BLaER1 treated with 17β-estradiol and CSF1 and Interleukin-3, amounts not matched to agents 10 nM and 100 nM (cell line): ENCODE data around the gene GLP2R.

Experiments
- H3K27ac ChIP-seq, 11 experiments: shearing (Covaris generic); formaldehyde crosslinking; 2 replicates each; pipeline ENCODE4 v1.8.1; 2022
- H3K27me3 ChIP-seq, 11 experiments: shearing (Covaris generic); formaldehyde crosslinking; 2 replicates each; pipeline ENCODE4 v1.8.1; 2022
- H3K36me3 ChIP-seq, 11 experiments: shearing (Covaris generic); formaldehyde crosslinking; 2 replicates each; pipeline ENCODE4 v1.8.1; 2022
- H3K4me1 ChIP-seq, 10 experiments: shearing (Covaris generic); formaldehyde crosslinking; 2 replicates each; pipeline ENCODE4 v1.8.1; 2022
- H3K4me2 ChIP-seq, 11 experiments: shearing (Covaris generic); formaldehyde crosslinking; 2 replicates each; pipeline ENCODE4 v1.8.1; 2022
- H3K4me3 ChIP-seq, 10 experiments: shearing (Covaris generic); formaldehyde crosslinking; 2 replicates each; pipeline ENCODE4 v1.8.1; 2022
- H3K9ac ChIP-seq, 11 experiments: shearing (Covaris generic); formaldehyde crosslinking; 2 replicates each; pipeline ENCODE4 v1.8.1; 2022
- H3K9me3 ChIP-seq, 11 experiments: shearing (Covaris generic); formaldehyde crosslinking; replicated peaks in 1 of 11; 2 replicates each; pipeline ENCODE4 v1.8.1; 2022
- H4K20me1 ChIP-seq, 11 experiments: shearing (Covaris generic); formaldehyde crosslinking; 2 replicates each; pipeline ENCODE4 v1.8.1; 2022
- Cebpa-rat ChIP-seq, 11 experiments: shearing (Covaris generic); IDR thresholded peaks; 2 replicates each; pipeline ENCODE4 v1.8.1; 2022

The GLP2R gene

DNA sequence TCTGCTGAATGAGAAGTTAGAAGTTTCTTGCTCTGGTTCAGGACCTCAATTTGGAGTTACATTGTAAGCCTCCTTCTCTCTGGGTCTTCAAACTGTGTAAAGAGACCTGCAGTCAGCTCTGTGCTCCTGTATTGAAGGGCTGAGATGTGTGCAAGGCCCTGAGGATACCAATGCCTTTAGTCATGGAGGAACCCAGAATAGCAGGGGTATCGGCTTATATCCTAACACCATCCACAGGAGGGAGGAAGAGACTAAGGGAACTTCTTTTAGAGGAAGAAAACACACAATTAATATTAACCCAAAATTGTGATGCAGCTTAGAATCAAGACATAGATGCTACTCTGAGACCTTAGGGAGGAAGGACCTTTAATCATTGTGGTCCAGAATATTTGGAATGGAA, 36.5 kb downstream of the GLP2R start:
- Histone ChIP-seq H3K4me2 (no peak overlapping the region), H3K9ac (no peak overlapping the region)
- no peak for TF ChIP-seq Cebpa-rat (IDR thresholded peaks at IDR 0.05)

DNA sequence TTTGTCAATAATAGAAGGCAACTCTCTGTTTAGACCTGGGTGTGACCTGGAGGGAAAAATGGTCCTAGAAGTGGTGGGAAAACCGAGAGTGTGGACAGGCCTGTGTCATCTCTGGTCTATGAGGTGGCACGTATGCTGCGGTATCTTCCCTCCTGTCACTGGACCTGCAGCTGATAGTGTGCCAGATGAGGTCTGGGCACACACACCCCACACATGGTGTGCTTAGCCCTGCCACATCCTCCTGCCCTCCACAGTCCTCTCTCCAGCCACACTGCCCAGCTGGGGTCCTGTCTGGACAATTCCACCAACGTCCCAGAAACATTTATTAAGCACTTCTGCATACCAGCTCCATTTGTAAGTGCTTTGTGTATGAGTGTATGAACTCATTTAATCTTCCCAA, 37.2 kb downstream of the GLP2R start:
- Histone ChIP-seq H3K9me3 (peaks cover 4 to 38% (median 16%) of the 10 kb centered on the region in 11 experiments; a peak in 16 of 22 replicates), H3K9ac (no peak overlapping the region), H3K4me2 (no peak overlapping the region), H3K27me3 (no peaks in the 10 kb centered on the region), H3K4me3 (no peak overlapping the region), H3K36me3 (no peaks in the 10 kb centered on the region), H3K27ac (no peak overlapping the region), H3K4me1 (no peaks in the 10 kb centered on the region), H4K20me1 (no peaks in the 10 kb centered on the region)
- TF ChIP-seq Cebpa-rat (IDR thresholded peaks at IDR 0.05): no peak

More for the DNA sequence above, 36.5 kb downstream of the GLP2R start:
- H3K36me3 ChIP-seq: no peaks in the 10 kb centered on the region
- H3K9me3 ChIP-seq: peaks cover 4 to 44% (median 18%) of the 10 kb centered on the region in 11 experiments; a peak in 16 of 22 replicates
- H3K27me3 ChIP-seq: no peaks in the 10 kb centered on the region
- no peaks in the 10 kb centered on the region for H4K20me1 ChIP-seq
- no peaks in the 10 kb centered on the region for H3K4me1 ChIP-seq
- no peak overlapping the region for H3K4me3 ChIP-seq
- no peak overlapping the region for H3K27ac ChIP-seq

- H3K9me3 ChIP-seq: peaks cover 0 to 23% (median 4%) of the 10 kb centered on the region in 11 experiments; a peak in 9 of 22 replicates
- no peak overlapping the region for H3K27ac ChIP-seq
Observed at GRCh38 chr17:9865586-9865985, 39.9 kb downstream of the GLP2R start.

DNA sequence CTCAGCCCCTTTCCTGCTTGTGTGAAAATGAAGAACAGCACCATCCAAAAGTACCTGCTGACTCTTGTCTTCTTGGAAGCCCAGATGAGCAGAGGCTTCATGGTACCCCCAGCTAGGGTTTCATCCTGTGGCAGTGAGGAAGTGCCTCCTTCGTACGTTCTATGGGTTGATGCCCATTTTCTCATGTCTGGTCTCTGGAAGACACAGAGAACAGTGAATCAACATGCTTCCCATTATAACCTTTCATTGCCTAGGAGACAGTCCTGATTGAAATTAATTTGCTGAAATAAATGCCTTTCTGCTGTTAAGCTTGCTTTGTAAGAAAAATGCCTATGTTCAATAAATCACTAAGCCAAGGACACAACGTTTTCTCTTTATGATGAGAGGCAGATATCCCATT, 42.8 kb downstream of the GLP2R start:
- H3K4me3 ChIP-seq: no peak overlapping the region
- no peak overlapping the region for H3K27ac ChIP-seq
- TF ChIP-seq Cebpa-rat (IDR thresholded peaks at IDR 0.05): no peak
- H3K36me3 ChIP-seq: no peaks in the 10 kb centered on the region
- no peaks in the 10 kb centered on the region for H3K4me1 ChIP-seq
- H4K20me1 ChIP-seq: no peaks in the 10 kb centered on the region
- H3K9me3 ChIP-seq: peaks cover 0 to 20% (median 0%) of the 10 kb centered on the region in 11 experiments; a peak in 6 of 22 replicates
- H3K4me2 ChIP-seq: no peak overlapping the region
- no peaks in the 10 kb centered on the region for H3K27me3 ChIP-seq
- H3K9ac ChIP-seq: no peak overlapping the region

More at GRCh38 chr17:9865586-9865985, 39.9 kb downstream of the GLP2R start:
- TF ChIP-seq Cebpa-rat (IDR thresholded peaks at IDR 0.05): peak in 2 of 11 experiments; percentile 10 to 16; a peak in 1 of 22 replicates
- Histone ChIP-seq H3K27me3 (no peaks in the 10 kb centered on the region), H3K9ac (no peak overlapping the region), H3K36me3 (no peaks in the 10 kb centered on the region), H3K4me2 (no peak overlapping the region), H4K20me1 (no peaks in the 10 kb centered on the region), H3K4me3 (no peak overlapping the region), H3K4me1 (no peaks in the 10 kb centered on the region)

GRCh38 chr17:9872852-9873251, 47.1 kb downstream of the GLP2R start:
- Histone ChIP-seq H3K9me3 (no peaks in the 10 kb centered on the region), H3K27ac (no peak overlapping the region), H3K4me3 (no peak overlapping the region), H3K27me3 (peaks cover 0 to under 1% (median 0%) of the 10 kb centered on the region in 11 experiments; a peak in 2 of 22 replicates), H3K4me2 (no peak overlapping the region), H3K9ac (no peak overlapping the region), H3K36me3 (no peaks in the 10 kb centered on the region), H4K20me1 (no peaks in the 10 kb centered on the region), H3K4me1 (peaks cover 0 to 18% (median 8%) of the 10 kb centered on the region in 10 experiments; a peak in 13 of 20 replicates)
- no peak for TF ChIP-seq Cebpa-rat (IDR thresholded peaks at IDR 0.05)

GRCh38 chr17:9874722-9875121, 49.0 kb downstream of the GLP2R start:
- no peaks in the 10 kb centered on the region for H4K20me1 ChIP-seq
- peak overlapping the region in 2 of 11 experiments; percentile 41 to 57; a peak in 5 of 22 replicates for H3K4me2 ChIP-seq
- peaks cover 1 to 36% (median 11%) of the 10 kb centered on the region in 10 experiments; a peak in 16 of 20 replicates for H3K4me1 ChIP-seq
- H3K27ac ChIP-seq: no peak overlapping the region
- no peaks in the 10 kb centered on the region for H3K9me3 ChIP-seq
- no peaks in the 10 kb centered on the region for H3K36me3 ChIP-seq
- H3K9ac ChIP-seq: no peak overlapping the region
- H3K4me3 ChIP-seq: no peak overlapping the region
- peaks cover 0 to 8% (median 0%) of the 10 kb centered on the region in 11 experiments; a peak in 3 of 22 replicates for H3K27me3 ChIP-seq
- TF ChIP-seq Cebpa-rat (IDR thresholded peaks at IDR 0.05): no peak

DNA sequence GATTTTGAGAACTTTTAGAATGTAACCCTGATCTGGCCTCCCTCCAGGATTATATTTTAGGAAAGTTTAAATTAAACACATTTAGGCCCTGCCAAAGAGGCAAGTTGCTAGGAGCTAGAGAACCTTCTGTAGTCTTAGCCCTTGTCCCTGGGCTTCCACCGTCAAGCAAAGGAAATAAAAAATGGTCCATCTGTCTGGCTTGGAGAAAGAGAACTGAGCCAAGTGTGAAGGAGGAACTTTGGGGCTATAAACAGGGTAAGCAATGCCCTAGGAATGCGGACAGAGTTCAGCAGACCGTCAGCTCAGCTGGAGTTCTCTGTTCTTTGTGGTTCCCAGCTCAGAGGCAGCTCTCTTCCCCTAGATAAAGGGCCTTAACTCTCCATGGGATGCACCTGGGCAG, 49.7 kb downstream of the GLP2R start:
- Histone ChIP-seq H3K27ac (no peak overlapping the region), H3K27me3 (peaks cover 0 to 8% (median 0%) of the 10 kb centered on the region in 11 experiments; a peak in 3 of 22 replicates)
- no peak for TF ChIP-seq Cebpa-rat (IDR thresholded peaks at IDR 0.05)

DNA sequence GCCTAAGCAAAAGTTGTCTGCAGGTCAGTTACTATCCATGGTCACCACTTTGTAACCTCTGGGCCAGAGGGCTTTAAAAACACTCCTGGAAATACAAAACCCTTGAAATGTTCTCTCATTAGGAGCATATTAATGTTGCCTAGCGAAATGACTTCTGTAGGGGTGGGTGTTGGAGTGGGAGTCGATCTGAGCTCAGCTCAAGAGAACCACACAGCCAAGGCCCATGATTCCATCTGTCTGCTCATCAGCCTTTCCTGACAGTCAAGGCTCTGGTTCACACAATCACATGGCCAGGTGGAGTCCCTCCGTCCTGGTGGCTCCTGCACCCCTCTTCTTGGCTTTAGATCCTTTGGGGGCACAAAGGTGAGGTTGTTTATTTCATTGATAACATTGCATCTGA, 52.6 kb downstream of the GLP2R start:
- peaks cover 0 to 6% (median 0%) of the 10 kb centered on the region in 11 experiments; a peak in 2 of 22 replicates for H3K36me3 ChIP-seq
- no peak for TF ChIP-seq Cebpa-rat (IDR thresholded peaks at IDR 0.05)
- H3K27ac ChIP-seq: no peak overlapping the region; a peak in 1 of 22 replicates
- no peak overlapping the region for H3K4me3 ChIP-seq
- peak overlapping the region in 4 of 11 experiments; percentile 80 to 88 (median 84); a peak in 8 of 22 replicates for H3K4me2 ChIP-seq
- peaks cover 13 to 24% (median 19%) of the 10 kb centered on the region in 11 experiments for H3K9me3 ChIP-seq
- no peak overlapping the region; a peak in 1 of 22 replicates for H3K9ac ChIP-seq
- H4K20me1 ChIP-seq: no peaks in the 10 kb centered on the region
- peaks cover 0 to 8% (median 0%) of the 10 kb centered on the region in 11 experiments; a peak in 3 of 22 replicates for H3K27me3 ChIP-seq
- peaks cover 5 to 59% (median 26%) of the 10 kb centered on the region in 10 experiments; a peak in 18 of 20 replicates for H3K4me1 ChIP-seq

More for the DNA sequence above, 49.7 kb downstream of the GLP2R start:
- H3K4me2 ChIP-seq: peak overlapping the region in 8 of 11 experiments; percentile 9 to 57 (median 20); a peak in 7 of 22 replicates
- H3K9ac ChIP-seq: no peak overlapping the region
- H3K4me1 ChIP-seq: peaks cover 5 to 44% (median 18%) of the 10 kb centered on the region in 10 experiments; a peak in 18 of 20 replicates
- no peaks in the 10 kb centered on the region for H3K9me3 ChIP-seq
- H4K20me1 ChIP-seq: no peaks in the 10 kb centered on the region
- H3K4me3 ChIP-seq: no peak overlapping the region
- no peaks in the 10 kb centered on the region for H3K36me3 ChIP-seq

DNA sequence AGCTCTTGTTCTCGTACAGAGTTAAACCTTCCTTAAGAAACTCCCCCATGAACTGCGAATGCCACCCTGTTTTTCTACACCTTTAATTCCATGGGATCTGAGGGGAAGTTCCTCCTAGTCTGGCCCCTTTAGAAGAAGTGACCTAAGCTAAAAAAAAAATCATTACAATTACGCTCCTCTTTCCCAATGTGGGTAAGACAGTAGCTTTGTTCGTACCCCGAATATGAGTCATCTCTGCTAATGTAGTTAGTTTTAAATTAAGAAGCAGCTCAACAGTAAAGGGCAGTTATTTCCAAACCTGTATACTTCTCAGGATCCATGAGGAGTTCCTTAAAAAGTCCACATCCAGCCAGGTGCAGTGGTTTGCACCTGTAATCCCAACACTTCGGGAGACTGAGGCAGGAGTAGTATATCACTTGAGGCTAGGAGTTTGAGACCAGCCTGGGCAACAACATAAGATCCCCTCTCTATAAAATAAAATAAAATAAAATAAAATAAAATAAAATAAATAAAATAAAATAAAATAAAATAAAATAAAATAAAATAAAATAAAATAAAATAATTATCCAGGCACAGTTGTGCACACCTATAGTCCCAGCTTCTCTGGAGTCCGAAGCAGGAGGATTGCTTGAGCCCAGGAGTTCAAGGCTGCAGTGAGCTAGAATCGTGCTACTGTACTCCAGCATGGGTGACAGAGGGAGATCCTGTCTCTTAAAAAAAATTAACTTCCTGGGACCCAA, 53.2 kb downstream of the GLP2R start:
- no peaks in the 10 kb centered on the region for H4K20me1 ChIP-seq
- H3K9ac ChIP-seq: no peak overlapping the region; a peak in 1 of 22 replicates
- peak overlapping the region in 4 of 11 experiments; percentile 80 to 88 (median 84); a peak in 8 of 22 replicates for H3K4me2 ChIP-seq
- peaks cover 0 to 6% (median 0%) of the 10 kb centered on the region in 11 experiments; a peak in 2 of 22 replicates for H3K36me3 ChIP-seq
- H3K27ac ChIP-seq: peak overlapping the region in 2 of 11 experiments; percentile 60 to 73; a peak in 2 of 22 replicates
- H3K4me3 ChIP-seq: no peak overlapping the region
- peaks cover 5 to 59% (median 26%) of the 10 kb centered on the region in 10 experiments; a peak in 18 of 20 replicates for H3K4me1 ChIP-seq
- no peak for TF ChIP-seq Cebpa-rat (IDR thresholded peaks at IDR 0.05)
- H3K9me3 ChIP-seq: peaks cover 19 to 28% (median 23%) of the 10 kb centered on the region in 11 experiments
- peaks cover 0 to 8% (median 0%) of the 10 kb centered on the region in 11 experiments; a peak in 3 of 22 replicates for H3K27me3 ChIP-seq
